HG02642 (cell line): Measurements from ENCODE around the gene SLC6A4.
"Not testable (repeated sequence)": the region's sequence is repeated elsewhere in the genome, so short reads cannot be mapped to it uniquely, and the experiment has no call there.

Source experiments
- ATAC-seq: cut with Tn5 transposase; IDR thresholded peaks from one replicate; pipeline ENCODE4 v1.9.1; 2021; ENCODE audit warnings: mild to moderate bottlenecking; ENCODE audit not compliant: unreplicated experiment, poor library complexity

Gene SLC6A4

GRCh38 chr17:30221346-30221745 lies 14.2 kb downstream of the SLC6A4 start:
- no peak for ATAC-seq

DNA sequence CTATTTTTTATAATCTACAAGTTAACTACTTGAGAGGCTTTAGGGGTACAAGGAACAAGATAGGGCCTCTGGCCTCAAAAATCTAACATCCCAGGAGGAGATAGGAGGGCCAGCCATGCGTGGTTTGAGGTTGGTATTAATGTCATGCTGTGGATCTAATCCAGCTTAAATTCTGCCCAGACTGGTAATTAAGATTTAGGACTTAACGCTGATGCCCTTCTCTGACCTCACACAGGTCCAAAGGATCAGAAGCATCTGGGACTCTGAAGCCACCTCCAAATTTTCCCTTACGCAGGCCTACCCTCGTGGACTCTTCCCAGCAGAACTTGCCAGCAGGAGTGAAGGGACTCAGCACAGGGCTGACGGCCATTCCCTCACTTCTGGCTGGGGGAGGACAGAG lies 15.1 kb downstream of the SLC6A4 start:
- no peak for ATAC-seq

GRCh38 chr17:30219833-30220232 lies 15.7 kb downstream of the SLC6A4 start:
- no peak for ATAC-seq

DNA sequence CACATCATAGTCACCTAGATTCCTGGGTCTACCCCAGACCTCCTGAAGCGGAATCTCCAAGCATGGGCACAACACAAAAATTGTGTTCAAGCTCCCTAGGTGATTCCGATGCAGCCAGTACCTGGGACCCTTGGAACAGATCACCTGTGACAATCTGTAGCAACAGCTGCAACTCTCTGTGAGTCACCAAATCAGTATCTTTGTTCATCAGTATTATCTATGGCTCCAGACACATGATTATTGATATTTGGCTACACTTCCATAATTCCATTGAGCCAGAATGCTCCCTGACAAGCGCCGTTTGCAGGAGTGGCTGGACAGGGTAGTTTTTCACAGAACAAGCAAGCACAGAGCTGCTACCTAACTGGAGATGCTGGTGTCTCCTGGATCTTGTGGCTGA lies 16.2 kb downstream of the SLC6A4 start:
- no peak for ATAC-seq

- no peak for ATAC-seq
These were observed 16.7 kb downstream of the SLC6A4 start for GRCh38 chr17:30218799-30219198.

- ATAC-seq, result no peak
These were observed 17.7 kb downstream of the SLC6A4 start for GRCh38 chr17:30217746-30218245.

DNA sequence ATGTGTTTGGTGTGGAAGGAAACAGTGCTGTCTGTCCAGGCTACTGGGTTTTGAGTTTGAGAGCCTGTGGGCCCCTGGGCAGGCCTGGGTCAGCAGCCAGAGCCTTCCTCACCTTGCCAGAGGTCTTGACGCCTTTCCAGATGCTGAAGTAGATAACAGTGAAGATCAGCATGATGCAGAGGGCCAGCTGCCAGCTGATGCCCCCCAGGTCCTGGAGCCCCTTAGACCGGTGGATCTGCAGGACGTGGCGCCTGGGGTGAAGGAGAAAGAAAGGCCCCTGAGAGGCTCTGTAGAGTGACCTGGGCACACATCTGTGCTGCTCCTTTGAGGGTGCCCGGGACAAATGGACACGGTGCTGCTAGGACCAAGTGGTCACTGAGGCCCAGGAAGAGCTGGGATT lies 18.4 kb downstream of the SLC6A4 start:
- no peak for ATAC-seq

GRCh38 chr17:30212750-30213149 lies 22.7 kb downstream of the SLC6A4 start:
- peak; percentile 74 for ATAC-seq

- no peak for ATAC-seq
These were observed 24.1 kb downstream of the SLC6A4 start for GRCh38 chr17:30211371-30211770.

- no peak for ATAC-seq
These were observed 24.6 kb downstream of the SLC6A4 start for GRCh38 chr17:30210901-30211300.

GRCh38 chr17:30210366-30210765 lies 25.1 kb downstream of the SLC6A4 start:
- no peak for ATAC-seq

GRCh38 chr17:30209930-30210329 lies 25.6 kb downstream of the SLC6A4 start:
- no peak for ATAC-seq

DNA sequence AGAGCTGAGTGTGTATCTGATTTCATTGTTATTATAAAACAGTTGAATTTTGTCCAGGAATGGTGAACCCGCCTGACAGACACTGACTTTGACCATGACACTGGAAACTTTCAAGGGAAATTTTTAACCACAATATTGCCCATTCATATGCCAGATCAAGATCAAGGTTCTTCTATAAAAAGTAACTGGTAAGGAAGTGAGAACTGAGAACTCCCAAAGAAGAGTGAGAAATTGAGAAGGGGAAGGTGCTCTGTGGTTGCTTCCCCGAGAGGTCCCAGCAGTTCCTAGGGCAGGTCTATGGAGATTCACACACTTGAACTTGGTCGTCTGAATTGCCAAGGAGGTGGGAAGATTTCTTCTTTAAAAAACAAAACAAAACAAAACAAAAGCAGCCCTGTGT lies 27.3 kb downstream of the SLC6A4 start:
- no peak for ATAC-seq

DNA sequence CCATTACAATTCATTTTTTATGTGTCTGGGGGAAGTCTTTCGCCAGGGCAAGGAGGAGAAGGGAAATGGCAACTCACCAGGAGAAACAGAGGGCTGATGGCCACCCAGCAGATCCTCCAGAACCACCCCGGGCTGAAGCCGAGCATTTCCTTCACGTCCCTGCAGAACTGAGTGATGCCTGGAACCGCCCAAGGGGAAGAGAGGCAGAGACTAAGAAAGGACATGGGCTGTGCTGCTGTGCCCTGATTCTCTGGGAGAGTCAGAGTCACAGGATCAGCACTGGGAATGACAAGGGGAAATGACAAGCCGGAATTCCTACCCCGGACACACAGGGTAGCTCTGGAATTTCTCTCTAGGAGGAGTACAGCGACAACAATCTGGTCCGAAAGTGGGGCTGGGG lies 27.8 kb downstream of the SLC6A4 start:
- ATAC-seq, result no peak

GRCh38 chr17:30203471-30203981 lies 32.0 kb downstream of the SLC6A4 start:
- ATAC-seq, result no peak

DNA sequence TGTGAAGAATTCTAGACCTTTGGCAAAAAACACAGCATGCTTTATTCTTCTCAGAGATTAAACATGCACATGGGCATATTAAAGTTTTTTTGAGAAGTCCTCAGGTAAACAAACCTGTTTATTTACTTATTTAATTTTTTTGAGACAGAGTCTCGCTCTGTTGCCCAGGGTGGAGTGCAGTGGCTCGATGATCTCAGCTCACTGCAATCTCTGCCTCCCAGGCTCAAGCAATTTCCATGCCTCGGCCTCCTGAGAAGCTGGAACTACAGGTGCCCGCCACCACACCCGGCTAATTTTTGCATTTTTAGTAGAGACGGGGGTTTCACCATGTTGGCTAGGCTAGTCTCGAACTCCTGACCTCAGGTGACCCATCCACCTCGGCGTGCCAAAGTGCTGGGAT lies 34.8 kb downstream of the SLC6A4 start:
- ATAC-seq, result not testable (repeated sequence)

DNA sequence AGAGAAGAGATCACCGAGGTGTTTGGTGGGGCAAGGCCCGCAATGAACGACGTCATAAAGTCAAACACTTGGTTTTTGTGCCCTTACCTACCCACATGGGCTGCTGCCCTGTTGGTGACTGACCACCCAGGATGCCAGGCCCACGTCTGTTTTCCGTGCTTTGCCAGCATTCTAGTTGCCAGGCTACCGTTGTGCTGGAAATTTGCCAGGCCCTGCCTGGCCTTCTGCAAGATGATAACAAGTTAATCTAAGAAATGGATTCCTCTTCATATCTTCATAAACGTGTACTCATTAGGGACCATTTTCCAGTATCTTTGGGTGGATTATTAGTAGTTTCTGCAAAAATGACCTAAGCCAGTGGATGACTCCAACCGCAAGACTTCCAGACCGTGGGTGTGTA lies 35.4 kb downstream of the SLC6A4 start:
- ATAC-seq, result no peak

- ATAC-seq, result no peak
These were observed 35.9 kb downstream of the SLC6A4 start for GRCh38 chr17:30199600-30199999.

- ATAC-seq, result no peak
These were observed 38.1 kb downstream of the SLC6A4 start for GRCh38 chr17:30197416-30197815.

DNA sequence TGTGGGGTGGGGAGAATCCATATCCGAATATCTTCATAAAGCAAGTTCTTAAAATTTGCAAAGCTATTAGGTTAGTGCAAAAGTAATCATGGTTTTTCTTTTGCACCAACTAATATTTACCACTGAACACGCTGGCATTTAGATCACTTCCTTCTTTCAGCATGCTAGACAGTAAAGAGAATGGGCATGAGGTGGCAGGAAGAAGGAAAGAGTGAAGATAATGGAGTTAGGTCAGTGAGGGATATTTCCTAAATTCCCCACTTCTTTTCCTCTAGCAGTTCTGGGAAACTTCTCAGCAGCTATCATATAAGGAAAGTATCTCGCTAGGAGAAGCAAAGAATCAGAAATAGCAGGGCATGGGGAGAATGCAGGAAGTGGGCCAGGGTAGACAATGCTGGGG lies 39.0 kb downstream of the SLC6A4 start:
- no peak for ATAC-seq

GRCh38 chr17:30191072-30191471 lies 44.4 kb downstream of the SLC6A4 start:
- ATAC-seq, result no peak

GRCh38 chr17:30188211-30188939 lies 47.1 kb downstream of the SLC6A4 start:
- no peak for ATAC-seq
